ENCODE results near the gene GRAMD1B.

DNA sequence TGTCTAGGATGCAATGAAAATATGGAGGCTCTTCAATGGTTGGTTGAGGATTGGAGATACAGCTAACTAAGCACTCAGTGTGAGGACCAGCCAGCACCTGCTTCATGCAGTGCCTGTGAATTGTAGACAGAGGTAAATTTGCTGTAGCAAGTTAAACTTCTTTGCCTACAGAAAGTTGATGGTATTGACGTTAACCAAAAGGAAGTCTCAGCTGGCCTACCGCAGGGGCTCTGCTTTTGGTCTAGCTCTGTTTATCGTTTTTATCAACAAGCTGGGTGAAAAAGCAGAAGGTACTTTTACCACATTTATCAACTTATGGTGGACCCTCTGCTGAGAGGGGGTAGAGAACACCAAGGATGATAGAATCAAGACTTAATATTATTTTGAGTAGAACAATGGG lies 51.6 kb downstream of the GRAMD1B start:
- TF ChIP-seq CTCF (IDR thresholded peaks at IDR 0.05) (no peak), POLR2A (IDR thresholded peaks at IDR 0.05) (no peak)
